NOMO-1 treated with DMSO at 0.1 percent for 48 hours (cell line): ENCODE measurements around the gene ACKR4.
"Not testable (repeated sequence)": the region's sequence is repeated elsewhere in the genome, so short reads cannot be mapped to it uniquely, and the experiment has no call there.

Source experiments
- DNase-seq: peaks from one replicate; lab custom pipeline; 2025; ENCODE audit not compliant: unreplicated experiment; lab: John Stamatoyannopoulos, UW

Gene ACKR4

GRCh38 chr3:132593947-132594323 is 3.1 kb upstream of the ACKR4 start:
- DNase-seq, result no peak

- no peak for DNase-seq
These were observed 2.6 kb upstream of the ACKR4 start for GRCh38 chr3:132594498-132594897.

- peak; percentile 93 for DNase-seq
These were observed 2.1 kb upstream of the ACKR4 start for GRCh38 chr3:132595014-132595413.

GRCh38 chr3:132596326-132596725 is 744 bp upstream of the ACKR4 start:
- DNase-seq, result no peak

- no peak for DNase-seq
These were observed 590 bp downstream of the ACKR4 start for GRCh38 chr3:132597660-132598059.

GRCh38 chr3:132598181-132598580 is 1.1 kb downstream of the ACKR4 start:
- no peak for DNase-seq

GRCh38 chr3:132600614-132601013 is 3.5 kb downstream of the ACKR4 start:
- not testable (repeated sequence) for DNase-seq

GRCh38 chr3:132605374-132605792 is 8.3 kb downstream of the ACKR4 start:
- no peak for DNase-seq

GRCh38 chr3:132606085-132606484 is 9.0 kb downstream of the ACKR4 start:
- DNase-seq, result no peak

- DNase-seq, result not testable (repeated sequence)
These were observed 9.6 kb downstream of the ACKR4 start for GRCh38 chr3:132606620-132607019.

- not testable (repeated sequence) for DNase-seq
These were observed 18.2 kb downstream of the ACKR4 start for GRCh38 chr3:132615301-132615700.

GRCh38 chr3:132615881-132616280 is 18.8 kb downstream of the ACKR4 start:
- DNase-seq, result no peak

GRCh38 chr3:132616780-132617179 is 19.7 kb downstream of the ACKR4 start:
- DNase-seq, result no peak

- DNase-seq, result no peak
These were observed 25.1 kb downstream of the ACKR4 start for GRCh38 chr3:132622148-132622547.

- peak; percentile 56 for DNase-seq
These were observed 25.7 kb downstream of the ACKR4 start for GRCh38 chr3:132622761-132623160.

GRCh38 chr3:132623646-132624045 is 26.6 kb downstream of the ACKR4 start:
- no peak for DNase-seq

- DNase-seq, result no peak
These were observed 27.7 kb downstream of the ACKR4 start for GRCh38 chr3:132624790-132625189.

GRCh38 chr3:132625613-132626012 is 28.5 kb downstream of the ACKR4 start:
- DNase-seq, result peak; percentile 13

GRCh38 chr3:132626955-132627354 is 29.9 kb downstream of the ACKR4 start:
- DNase-seq, result no peak

- no peak for DNase-seq
These were observed 31.1 kb downstream of the ACKR4 start for GRCh38 chr3:132628157-132628556.

- no peak for DNase-seq
These were observed 32.9 kb downstream of the ACKR4 start for GRCh38 chr3:132629928-132630327.

GRCh38 chr3:132630612-132631011 is 33.5 kb downstream of the ACKR4 start:
- DNase-seq, result no peak

GRCh38 chr3:132635052-132635451 is 38.0 kb downstream of the ACKR4 start:
- no peak for DNase-seq

- no peak for DNase-seq
These were observed 40.5 kb downstream of the ACKR4 start for GRCh38 chr3:132637590-132637989.
